ENCODE data around the gene RBM28. TPM values are rescaled to one million over a fixed set of nuclear protein-coding genes. Genes with fewer than 3 reads are reported as not detected.

RBM28 gene
- total RNA-seq, 2 donors from 2014 or later: 20.2 to 28.3 TPM

GRCh38 chr7:128263420-128263819 is 80.3 kb downstream of the RBM28 start:
- no peak overlapping the region for H3K27ac ChIP-seq
- intact Hi-C loops (cut with DNase I): no loop called here
- no peaks in the 10 kb centered on the region for H3K36me3 ChIP-seq (replicated peaks in 1 of 2; ENCODE audit: insufficient read depth in 1 of 2, low read depth in 2 of 2)
- H3K4me3 ChIP-seq: no peak overlapping the region
- no peaks in the 10 kb centered on the region for H3K9me3 ChIP-seq
- WGBS, 2 donors: 76 to 89% methylated on average over 3 of the region's 3 CpGs
- TF ChIP-seq CTCF (IDR thresholded peaks at IDR 0.05) (no peak), POLR2A (IDR thresholded peaks at IDR 0.05) (no peak)
- DNase-seq (no peak), ATAC-seq (no peak)
- peaks cover 36% of the 10 kb centered on the region for H3K4me1 ChIP-seq
- H3K27me3 ChIP-seq: no peaks in the 10 kb centered on the region

GRCh38 chr7:128262273-128263028 is 81.3 kb downstream of the RBM28 start:
- H3K36me3 ChIP-seq (replicated peaks in 1 of 2; ENCODE audit: insufficient read depth in 1 of 2, low read depth in 2 of 2): no peaks in the 10 kb centered on the region
- ATAC-seq: no peak
- no peak for DNase-seq
- H3K27ac ChIP-seq: no peak overlapping the region
- H3K27me3 ChIP-seq: no peaks in the 10 kb centered on the region
- no peak overlapping the region for H3K4me3 ChIP-seq
- peaks cover 34% of the 10 kb centered on the region for H3K4me1 ChIP-seq
- intact Hi-C loops (cut with DNase I): no loop called here
- no peak for TF ChIP-seq CTCF (IDR thresholded peaks at IDR 0.05)
- TF ChIP-seq POLR2A (IDR thresholded peaks at IDR 0.05): no peak
- WGBS, 2 donors: 92 to 97% methylated on average over 15 of the region's 15 CpGs
- no peaks in the 10 kb centered on the region for H3K9me3 ChIP-seq

GRCh38 chr7:128260069-128260795 is 83.5 kb downstream of the RBM28 start:
- Histone ChIP-seq H3K9me3 (no peaks in the 10 kb centered on the region), H3K36me3 (replicated peaks in 1 of 2; ENCODE audit: insufficient read depth in 1 of 2, low read depth in 2 of 2) (no peaks in the 10 kb centered on the region), H3K4me3 (no peak overlapping the region), H3K27me3 (no peaks in the 10 kb centered on the region), H3K4me1 (peaks cover 23% of the 10 kb centered on the region), H3K27ac (no peak overlapping the region)
- DNase-seq (no peak), ATAC-seq (no peak)
- intact Hi-C loops (cut with DNase I): no loop called here
- 91 to 93% methylated on average over 12 of the region's 12 CpGs for WGBS, 2 donors
- no peak for TF ChIP-seq POLR2A (IDR thresholded peaks at IDR 0.05)
- no peak for TF ChIP-seq CTCF (IDR thresholded peaks at IDR 0.05)

GRCh38 chr7:128259131-128260061 is 84.3 kb downstream of the RBM28 start:
- TF ChIP-seq POLR2A (IDR thresholded peaks at IDR 0.05) (no peak), CTCF (IDR thresholded peaks at IDR 0.05) (no peak)
- WGBS, 2 donors: 59 to 63% methylated on average over 11 of the region's 11 CpGs
- Histone ChIP-seq H3K27ac (peak overlapping the region in 1 of 4 donors; percentile 38), H3K36me3 (replicated peaks in 1 of 2; ENCODE audit: insufficient read depth in 1 of 2, low read depth in 2 of 2) (no peaks in the 10 kb centered on the region), H3K4me1 (peaks cover 16% of the 10 kb centered on the region), H3K4me3 (no peak overlapping the region), H3K9me3 (no peaks in the 10 kb centered on the region), H3K27me3 (no peaks in the 10 kb centered on the region)
- ATAC-seq (peak; percentile 62), DNase-seq (peak in 2 of 4 donors; percentile 15 to 28)
- intact Hi-C loops (cut with DNase I): no loop called here
